Esophagus (tissue), 2 donors: Measurements from ENCODE around the gene CYB561D1. TPM values are rescaled to one million over a fixed set of nuclear protein-coding genes. Genes with fewer than 3 reads are reported as not detected.

Experiments used
- H3K27ac ChIP-seq, 2 donors: one replicate each; pipeline ENCODE4 v1.5.1; 2013; ENCODE audit warnings: low read depth in 2 of 2, mild to moderate bottlenecking in 2 of 2, inconsistent platforms in 1 of 2, low read length in 1 of 2, moderate library complexity in 1 of 2
- H3K27me3 ChIP-seq, 2 donors: one replicate each; pipeline ENCODE4 v1.6.1; 2013; ENCODE audit warnings: low read length in 2 of 2, control low read depth in 1 of 2, mild to moderate bottlenecking in 1 of 2; ENCODE audit not compliant: insufficient read depth in 2 of 2, control insufficient read depth in 1 of 2
- H3K36me3 ChIP-seq, 2 donors: one replicate each; pipeline ENCODE4 v1.6.1; 2013; ENCODE audit warnings: low read length in 1 of 2; ENCODE audit not compliant: control insufficient read depth in 2 of 2, insufficient read depth in 2 of 2
- H3K4me1 ChIP-seq, 2 donors: one replicate each; pipeline ENCODE4 v1.6.1; 2013; ENCODE audit warnings: low read length in 1 of 2; ENCODE audit not compliant: control insufficient read depth in 2 of 2, insufficient read depth in 2 of 2
- H3K4me3 ChIP-seq, 2 donors: one replicate each; pipeline ENCODE4 v1.5.1; 2013; ENCODE audit warnings: low read length in 2 of 2, mild to moderate bottlenecking in 2 of 2, low read depth in 1 of 2, moderate library complexity in 1 of 2
- H3K9me3 ChIP-seq, 2 donors: one replicate each; pipeline ENCODE4 v1.6.1; 2013; ENCODE audit warnings: mild to moderate bottlenecking in 2 of 2, low read depth in 1 of 2, low read length in 1 of 2, moderate library complexity in 1 of 2; ENCODE audit not compliant: control insufficient read depth in 2 of 2, insufficient read depth in 1 of 2
- WGBS, 2 donors: extraction: QIAGEN DNeasy Blood & Tissue Kit; methylation state at CpG; one replicate each; pipeline ENCODE4 v1.1.7; 2013; 5-methylcytosine and 5-hydroxymethylcytosine counted together
- polyA plus RNA-seq, 2 donors: library from polyadenylated mRNA; stranded (reverse); fragments of 200-250 nt; gene quantifications; one replicate each; pipeline ENCODE4 v1.2.3, GENCODE V29; 2013
- donor health status: healthy with polysubstance abuse.
- donor health status: Bipolar disorder and iron deficiency.

CYB561D1 gene
- polyA plus RNA-seq, 2 donors, result 3.7 to 4.8 TPM

GRCh38 chr1:109508001-109508872 lies 14.3 kb downstream of the CYB561D1 start:
- no peak overlapping the region for H3K27ac ChIP-seq
- peaks cover 2 to 15% of the 10 kb centered on the region in 2 donors for H3K4me1 ChIP-seq
- peaks cover 0 to 11% of the 10 kb centered on the region in 2 donors for H3K36me3 ChIP-seq
- H3K27me3 ChIP-seq, result no peaks in the 10 kb centered on the region
- no peaks in the 10 kb centered on the region for H3K9me3 ChIP-seq
- 92 to 94% methylated on average over 25 of the region's 25 CpGs for WGBS, 2 donors
- H3K4me3 ChIP-seq, result no peak overlapping the region

- no peak overlapping the region for H3K27ac ChIP-seq
- WGBS, 2 donors, result 65 to 69% methylated on average over 7 of the region's 7 CpGs
- peaks cover 2 to 15% of the 10 kb centered on the region in 2 donors for H3K4me1 ChIP-seq
- H3K9me3 ChIP-seq, result no peaks in the 10 kb centered on the region
- H3K27me3 ChIP-seq, result no peaks in the 10 kb centered on the region
- peak overlapping the region; percentile 66 to 69 for H3K4me3 ChIP-seq
- H3K36me3 ChIP-seq, result peaks cover 0 to 11% of the 10 kb centered on the region in 2 donors
Measured at GRCh38 chr1:109508873-109509175, 14.9 kb downstream of the CYB561D1 start.

GRCh38 chr1:109509176-109510134 lies 15.6 kb downstream of the CYB561D1 start, which contains the start of gene AMIGO1:
TSS of gene AMIGO1 (minus strand) at chr1:109509727. CDS start at chr1:109508912, 815 bp downstream.
- Histone ChIP-seq H3K27ac (no peak within 1 kb of the TSS), H3K4me3 (peak within 1 kb of the TSS; percentile 66 to 69)
- 1% methylated on average over 78 to 100 of the region's 100 CpGs for WGBS, 2 donors

GRCh38 chr1:109513110-109513710 lies 19.3 kb downstream of the CYB561D1 start:
- Histone ChIP-seq H3K27ac (no peak overlapping the region), H3K27me3 (no peaks in the 10 kb centered on the region), H3K4me1 (peaks cover 0 to 14% of the 10 kb centered on the region in 2 donors), H3K36me3 (no peaks in the 10 kb centered on the region), H3K4me3 (no peak overlapping the region), H3K9me3 (no peaks in the 10 kb centered on the region)
- 63 to 74% methylated on average over 2 of the region's 2 CpGs for WGBS, 2 donors

More at GRCh38 chr1:109509176-109510134, 15.6 kb downstream of the CYB561D1 start, which contains the start of gene AMIGO1:
- Histone ChIP-seq H3K36me3 (peaks cover 0 to 11% of the 10 kb centered on the region in 2 donors), H3K4me1 (peaks cover 2 to 14% of the 10 kb centered on the region in 2 donors), H3K27me3 (no peaks in the 10 kb centered on the region), H3K9me3 (no peaks in the 10 kb centered on the region)

- 63 to 65% methylated on average over 3 of the region's 3 CpGs for WGBS, 2 donors
- Histone ChIP-seq H3K27ac (no peak overlapping the region), H3K9me3 (no peaks in the 10 kb centered on the region), H3K4me3 (no peak overlapping the region), H3K36me3 (no peaks in the 10 kb centered on the region), H3K27me3 (no peaks in the 10 kb centered on the region), H3K4me1 (peaks cover 0 to 5% of the 10 kb centered on the region in 2 donors)
Measured at GRCh38 chr1:109514846-109515245, 21.0 kb downstream of the CYB561D1 start.

- no peaks in the 10 kb centered on the region for H3K4me1 ChIP-seq
- H3K9me3 ChIP-seq, result no peaks in the 10 kb centered on the region
- 73 to 86% methylated on average over 5 of the region's 5 CpGs for WGBS, 2 donors
- no peaks in the 10 kb centered on the region for H3K36me3 ChIP-seq
- H3K4me3 ChIP-seq, result no peak overlapping the region
- H3K27ac ChIP-seq, result no peak overlapping the region
- no peaks in the 10 kb centered on the region for H3K27me3 ChIP-seq
Measured at GRCh38 chr1:109516872-109517271, 23.0 kb downstream of the CYB561D1 start.

GRCh38 chr1:109517337-109517736 lies 23.4 kb downstream of the CYB561D1 start:
- Histone ChIP-seq H3K27me3 (no peaks in the 10 kb centered on the region), H3K36me3 (no peaks in the 10 kb centered on the region), H3K4me3 (no peak overlapping the region), H3K9me3 (no peaks in the 10 kb centered on the region), H3K27ac (no peak overlapping the region), H3K4me1 (no peaks in the 10 kb centered on the region)
- 82 to 85% methylated on average over 5 of the region's 5 CpGs for WGBS, 2 donors

GRCh38 chr1:109521002-109521951 lies 27.4 kb downstream of the CYB561D1 start:
- WGBS, 2 donors, result 69 to 73% methylated on average over 14 of the region's 14 CpGs
- Histone ChIP-seq H3K4me1 (no peaks in the 10 kb centered on the region), H3K4me3 (no peak overlapping the region), H3K36me3 (no peaks in the 10 kb centered on the region), H3K27me3 (no peaks in the 10 kb centered on the region), H3K27ac (no peak overlapping the region), H3K9me3 (no peaks in the 10 kb centered on the region)
